Measurements from ENCODE around the gene PM20D2.

The PM20D2 gene

GRCh38 chr6:89204096-89204495 is 58.2 kb downstream of the PM20D2 start:
- no peak for DNase-seq (ENCODE audit: low spot score)

- DNase-seq (ENCODE audit: low spot score), result no peak
Observed at GRCh38 chr6:89205819-89206218, 60.0 kb downstream of the PM20D2 start.

GRCh38 chr6:89208551-89208950 is 62.7 kb downstream of the PM20D2 start:
- no peak for DNase-seq (ENCODE audit: low spot score)

GRCh38 chr6:89209457-89209856 is 63.6 kb downstream of the PM20D2 start:
- DNase-seq (ENCODE audit: low spot score), result peak; percentile 6

GRCh38 chr6:89212472-89212871 is 66.6 kb downstream of the PM20D2 start:
- DNase-seq (ENCODE audit: low spot score), result no peak

GRCh38 chr6:89214197-89214596 is 68.3 kb downstream of the PM20D2 start:
- DNase-seq (ENCODE audit: low spot score), result no peak
